ENCODE results near the gene IGSF9.

IGSF9 gene

GRCh38 chr1:159943908-159944622 is 1.3 kb downstream of the IGSF9 start:
- DNase-seq, result peak in 2 of 3 experiments; percentile 29 to 43

- no peak for DNase-seq
These were observed 2.2 kb downstream of the IGSF9 start for GRCh38 chr1:159943278-159943640.

GRCh38 chr1:159942632-159943277 is 2.7 kb downstream of the IGSF9 start:
- no peak for DNase-seq

- DNase-seq, result peak in 2 of 3 experiments; percentile 64 to 82
These were observed 3.5 kb downstream of the IGSF9 start for GRCh38 chr1:159941591-159942560.

GRCh38 chr1:159941141-159941540 is 4.3 kb downstream of the IGSF9 start:
- peak in 2 of 3 experiments; percentile 65 to 86 for DNase-seq

- DNase-seq, result no peak
These were observed 5.3 kb downstream of the IGSF9 start for GRCh38 chr1:159940006-159940620.

- no peak for DNase-seq
These were observed 5.8 kb downstream of the IGSF9 start for GRCh38 chr1:159939678-159940002.

GRCh38 chr1:159938905-159939677 is 6.3 kb downstream of the IGSF9 start:
- DNase-seq, result no peak

GRCh38 chr1:159938211-159938852 is 7.1 kb downstream of the IGSF9 start:
- DNase-seq, result no peak

GRCh38 chr1:159937054-159937750 is 8.2 kb downstream of the IGSF9 start:
- DNase-seq, result peak; percentile 64 to 78 (median 74)

GRCh38 chr1:159936273-159936904 is 9.0 kb downstream of the IGSF9 start:
- DNase-seq, result peak; percentile 64 to 88 (median 79)

GRCh38 chr1:159935719-159936272 is 9.6 kb downstream of the IGSF9 start:
- DNase-seq, result no peak

GRCh38 chr1:159935305-159935704 is 10.1 kb downstream of the IGSF9 start:
- DNase-seq, result no peak

GRCh38 chr1:159934136-159935039 is 11.0 kb downstream of the IGSF9 start:
- no peak for DNase-seq

- DNase-seq, result no peak
These were observed 12.1 kb downstream of the IGSF9 start for GRCh38 chr1:159933347-159933746.

- no peak for DNase-seq
These were observed 12.8 kb downstream of the IGSF9 start for GRCh38 chr1:159932296-159933285.

- DNase-seq, result no peak
These were observed 13.6 kb downstream of the IGSF9 start for GRCh38 chr1:159931795-159932173.
